Mesothelial cell of epicardium (in vitro differentiated cells): Measurements from ENCODE around the gene GLI2. TPM values are rescaled to one million over a fixed set of nuclear protein-coding genes. Genes with fewer than 3 reads are reported as not detected.

Experiments used
- DNase-seq, 2 experiments: peaks; one replicate each; pipeline ENCODE4 v3.0.0; 2021; ENCODE audit warnings: low spot score in 2 of 2; ENCODE audit not compliant: unreplicated experiment in 2 of 2
- H3K27ac Mint-ChIP-seq: 2 replicates; pipeline ENCODE4 v1.8.0; 2021; ENCODE audit warnings: mixed read lengths
- H3K27me3 Mint-ChIP-seq: 2 replicates; pipeline ENCODE4 v1.8.0; 2021; ENCODE audit warnings: low read depth, mixed read lengths
- H3K36me3 Mint-ChIP-seq: 2 replicates; pipeline ENCODE4 v1.8.0; 2021; ENCODE audit warnings: mixed read lengths
- H3K4me1 Mint-ChIP-seq: 2 replicates; pipeline ENCODE4 v1.8.0; 2021; ENCODE audit warnings: mixed read lengths
- H3K4me3 Mint-ChIP-seq: 2 replicates; pipeline ENCODE4 v1.8.0; 2021; ENCODE audit warnings: mild to moderate bottlenecking, moderate library complexity, mixed read lengths
- H3K9me3 Mint-ChIP-seq: 2 replicates; pipeline ENCODE4 v1.8.0; 2021; ENCODE audit warnings: mixed read lengths
- total RNA-seq: library from RNA; stranded (reverse); gene quantifications from 3 replicates; pipeline ENCODE4 v1.2.1, GENCODE V29; 2021
- TF ChIP-seq, protein P1 (sequence below): fragments of 200-600 bp; sonication (generic); IDR thresholded peaks from one replicate; pipeline ENCODE4 v1.5.0; 2021; ENCODE audit warnings: antibody characterized with exemption; ENCODE audit not compliant: unreplicated experiment

GLI2 gene
- total RNA-seq, 1 donor from 2014 or later: 67.0 TPM

DNA sequence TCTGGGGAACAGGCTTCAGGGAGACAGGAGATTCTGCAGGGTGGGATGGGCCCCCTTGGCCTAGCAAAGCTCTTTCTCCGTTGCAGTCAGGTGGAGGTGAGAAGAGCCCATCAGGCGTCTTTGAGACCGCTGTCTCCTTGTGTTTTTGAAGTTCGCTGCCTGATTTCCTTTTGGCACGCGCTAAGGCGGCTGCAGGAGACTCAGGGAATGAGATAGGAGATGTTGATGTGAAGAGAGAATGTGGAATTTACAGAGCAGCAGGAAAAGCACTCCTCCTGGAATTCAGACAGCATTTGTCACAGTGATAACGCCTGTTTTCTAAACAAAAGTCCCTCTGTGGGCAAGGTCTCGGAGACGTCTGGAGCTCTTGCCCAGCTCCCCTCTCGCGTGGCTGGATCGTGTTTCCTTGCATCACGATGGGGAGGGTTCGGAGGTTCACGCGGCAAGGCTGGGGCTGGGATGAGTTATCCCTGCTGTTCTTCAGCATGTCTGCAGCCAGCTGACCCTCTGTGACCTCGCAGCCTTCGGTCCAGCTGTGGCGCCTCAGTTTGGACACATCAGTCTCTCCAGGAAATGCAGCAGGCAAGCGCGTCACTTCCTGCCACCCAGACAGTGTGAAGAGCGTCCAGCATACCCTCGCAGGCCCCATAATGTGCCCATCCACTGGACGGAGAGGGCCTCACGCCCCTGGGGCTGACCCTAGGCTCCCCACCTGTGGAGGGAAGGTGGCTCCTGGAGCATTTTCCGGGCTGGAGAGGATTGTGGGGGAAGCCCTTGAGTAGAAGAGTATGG lies 30.2 kb downstream of the GLI2 start:
- peak overlapping the region; percentile 23 for H3K4me3 Mint-ChIP-seq
- no peaks in the 10 kb centered on the region for H3K27me3 Mint-ChIP-seq
- DNase-seq: no peak

DNA sequence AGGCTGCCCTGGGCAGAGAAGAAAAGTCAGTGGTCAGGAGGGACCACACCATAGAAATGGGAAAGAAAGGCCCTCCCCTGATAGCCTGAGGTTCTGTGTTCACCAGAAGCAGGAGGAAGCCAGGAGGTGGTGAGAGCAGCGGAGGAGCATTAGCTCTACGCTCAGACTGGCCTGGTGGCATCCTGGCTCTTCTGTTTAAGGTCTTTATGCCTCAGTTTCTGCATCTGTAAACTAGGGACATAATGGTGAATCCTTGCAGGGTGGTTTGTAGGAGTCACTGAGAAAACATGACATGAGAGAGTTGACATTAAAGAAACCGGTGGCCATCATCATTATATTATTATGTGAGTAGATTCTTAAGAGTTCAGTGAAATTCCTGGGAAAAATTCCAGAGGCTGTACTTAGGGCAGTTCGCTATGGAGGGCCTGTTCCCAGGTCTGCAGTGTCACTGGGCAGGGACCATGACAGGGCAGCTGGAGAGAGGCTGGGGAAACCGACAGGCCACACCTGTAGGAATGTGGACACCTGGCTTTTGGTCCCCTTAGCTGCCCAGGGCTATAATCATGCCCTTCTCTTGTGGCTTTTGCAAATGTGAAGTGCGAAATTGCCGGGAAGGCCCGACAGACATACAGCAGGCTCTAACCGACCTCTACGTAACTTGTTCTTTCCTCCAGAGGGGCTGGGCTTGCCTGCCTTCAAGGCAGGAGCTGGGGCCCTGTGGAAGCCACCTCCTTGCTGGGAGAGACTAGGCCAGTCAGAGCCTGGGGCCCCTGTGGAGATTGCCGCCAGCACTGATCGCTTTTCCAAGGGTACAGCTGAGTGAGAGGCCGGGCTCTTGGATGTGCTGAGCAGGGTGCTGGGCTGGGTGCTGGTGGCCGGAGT lies 31.0 kb downstream of the GLI2 start:
- H3K27me3 Mint-ChIP-seq: no peaks in the 10 kb centered on the region
- TF ChIP-seq, protein P1, sequence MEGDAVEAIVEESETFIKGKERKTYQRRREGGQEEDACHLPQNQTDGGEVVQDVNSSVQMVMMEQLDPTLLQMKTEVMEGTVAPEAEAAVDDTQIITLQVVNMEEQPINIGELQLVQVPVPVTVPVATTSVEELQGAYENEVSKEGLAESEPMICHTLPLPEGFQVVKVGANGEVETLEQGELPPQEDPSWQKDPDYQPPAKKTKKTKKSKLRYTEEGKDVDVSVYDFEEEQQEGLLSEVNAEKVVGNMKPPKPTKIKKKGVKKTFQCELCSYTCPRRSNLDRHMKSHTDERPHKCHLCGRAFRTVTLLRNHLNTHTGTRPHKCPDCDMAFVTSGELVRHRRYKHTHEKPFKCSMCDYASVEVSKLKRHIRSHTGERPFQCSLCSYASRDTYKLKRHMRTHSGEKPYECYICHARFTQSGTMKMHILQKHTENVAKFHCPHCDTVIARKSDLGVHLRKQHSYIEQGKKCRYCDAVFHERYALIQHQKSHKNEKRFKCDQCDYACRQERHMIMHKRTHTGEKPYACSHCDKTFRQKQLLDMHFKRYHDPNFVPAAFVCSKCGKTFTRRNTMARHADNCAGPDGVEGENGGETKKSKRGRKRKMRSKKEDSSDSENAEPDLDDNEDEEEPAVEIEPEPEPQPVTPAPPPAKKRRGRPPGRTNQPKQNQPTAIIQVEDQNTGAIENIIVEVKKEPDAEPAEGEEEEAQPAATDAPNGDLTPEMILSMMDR: no peak
- no peak for DNase-seq
- no peak overlapping the region for H3K4me3 Mint-ChIP-seq
- H3K27ac Mint-ChIP-seq: peak overlapping the region; percentile 99
- H3K36me3 Mint-ChIP-seq: no peaks in the 10 kb centered on the region
- H3K9me3 Mint-ChIP-seq: no peaks in the 10 kb centered on the region
- peaks cover 86% of the 10 kb centered on the region for H3K4me1 Mint-ChIP-seq

More for the DNA sequence above, 30.2 kb downstream of the GLI2 start:
- no peaks in the 10 kb centered on the region for H3K9me3 Mint-ChIP-seq
- TF ChIP-seq, protein P1: no peak
- H3K36me3 Mint-ChIP-seq: no peaks in the 10 kb centered on the region
- H3K4me1 Mint-ChIP-seq: peaks cover 83% of the 10 kb centered on the region
- H3K27ac Mint-ChIP-seq: peak overlapping the region; percentile 99

DNA sequence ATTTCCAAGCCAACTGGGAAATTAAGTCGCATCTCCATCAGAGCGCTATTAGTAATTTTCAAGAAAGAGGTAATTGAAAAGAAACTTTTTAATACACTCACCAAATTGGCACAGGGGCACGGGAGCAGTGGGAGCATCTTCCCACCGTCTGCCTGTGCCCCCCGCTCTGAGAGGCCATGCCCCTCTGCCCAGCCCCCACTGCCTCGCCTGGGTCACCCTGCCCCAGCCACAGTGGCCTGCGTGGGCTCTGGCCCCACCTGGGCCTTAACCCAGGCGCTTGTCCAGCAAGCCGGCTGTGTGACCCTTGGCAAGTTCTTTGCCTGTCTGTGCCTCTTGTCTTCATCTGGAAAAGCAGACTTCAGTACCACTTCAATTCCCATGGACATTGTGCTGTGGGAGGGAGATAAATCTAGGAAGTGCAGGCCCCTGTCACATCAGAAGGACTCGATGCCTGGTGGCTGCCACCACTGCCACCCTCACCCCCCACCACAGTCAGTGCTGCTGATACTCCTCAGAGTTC lies 31.9 kb downstream of the GLI2 start:
- Mint-ChIP-seq H3K36me3 (no peaks in the 10 kb centered on the region), H3K9me3 (no peaks in the 10 kb centered on the region), H3K27ac (peak overlapping the region; percentile 99), H3K27me3 (no peaks in the 10 kb centered on the region), H3K4me1 (peaks cover 90% of the 10 kb centered on the region), H3K4me3 (peak overlapping the region; percentile 16)
- TF ChIP-seq, protein P1: no peak
- no peak for DNase-seq

DNA sequence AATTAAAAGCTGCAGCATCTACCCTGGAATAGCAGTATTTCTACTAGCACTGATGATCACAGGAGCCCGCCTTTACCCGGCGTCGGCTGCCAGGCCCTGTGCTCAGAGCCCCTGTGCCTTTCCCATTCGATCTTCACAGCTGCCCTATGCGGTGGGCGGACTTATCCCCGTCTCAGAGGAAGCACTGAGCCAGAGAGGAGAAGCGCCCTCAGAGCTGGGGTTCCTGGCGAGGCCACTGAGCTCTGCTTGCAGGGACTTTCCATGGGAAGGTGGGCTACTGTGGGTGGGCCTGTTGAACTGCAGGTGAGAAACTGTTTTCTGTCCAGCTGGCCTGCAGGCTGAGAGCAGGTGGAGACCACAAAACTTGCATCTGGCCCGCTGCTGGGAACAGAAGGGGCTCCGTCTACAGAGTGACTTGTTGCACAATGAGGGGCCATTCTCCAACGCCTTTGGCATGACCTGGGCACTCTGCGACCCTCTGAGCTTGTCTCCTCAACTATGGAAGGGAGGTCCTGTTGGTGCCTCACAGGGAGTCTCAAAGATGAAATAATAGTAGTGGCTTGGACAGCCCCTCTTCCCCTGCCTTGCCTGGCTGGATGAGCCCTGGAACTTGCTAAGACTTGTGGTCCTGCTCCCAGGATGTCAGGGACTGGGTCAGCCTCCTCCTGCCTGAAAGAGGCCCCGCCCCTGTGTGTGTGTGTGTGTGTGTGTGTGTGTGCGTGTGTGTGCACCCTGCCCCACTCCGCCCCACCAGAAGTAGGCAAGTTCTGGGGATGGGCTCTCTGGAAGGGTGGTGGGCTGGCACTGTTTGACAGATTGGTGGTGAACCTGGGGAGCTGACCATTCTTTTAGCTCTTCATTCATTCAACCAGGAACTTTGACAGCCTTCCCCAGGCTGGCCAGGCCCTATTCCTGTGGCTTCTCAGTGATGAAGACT lies 32.7 kb downstream of the GLI2 start:
- H3K27ac Mint-ChIP-seq: peak overlapping the region; percentile 99
- no peak for DNase-seq
- H3K36me3 Mint-ChIP-seq: no peaks in the 10 kb centered on the region
- TF ChIP-seq, protein P1: no peak
- H3K9me3 Mint-ChIP-seq: no peaks in the 10 kb centered on the region
- no peaks in the 10 kb centered on the region for H3K27me3 Mint-ChIP-seq
- peak overlapping the region; percentile 16 for H3K4me3 Mint-ChIP-seq
- H3K4me1 Mint-ChIP-seq: peaks cover 88% of the 10 kb centered on the region
